Upper lobe of left lung (tissue), 6 donors: ENCODE data around the gene KIRREL3. TPM values are rescaled to one million over a fixed set of nuclear protein-coding genes. Genes with fewer than 3 reads are reported as not detected.

ENCODE experiments used
- ATAC-seq, 2 donors: fragments of 200-7000 bp; cut with Tn5 transposase; one replicate each; pipeline ENCODE4 v1.9.1; 2022; ENCODE audit warnings: mild to moderate bottlenecking in 2 of 2, moderate library complexity in 2 of 2; ENCODE audit not compliant: low FRiP score in 2 of 2
- DNase-seq, 2 donors: peaks; one replicate each; pipeline ENCODE4 v3.0.0-alpha.2; 2019 to 2020
- H3K27ac ChIP-seq, 4 donors: fragments of 200-600 bp; sonication (generic); one replicate each; pipeline ENCODE4 v1.5.1; 2016 to 2019
- H3K27me3 ChIP-seq, 4 donors: fragments of 200-600 bp; sonication (generic); one replicate each; pipeline ENCODE4 v1.5.1; 2017 to 2019
- H3K36me3 ChIP-seq, 4 donors: fragments of 200-600 bp; sonication (generic); one replicate each; pipeline ENCODE4 v1.5.1; 2016 to 2019
- H3K4me1 ChIP-seq, 4 donors: fragments of 200-600 bp; sonication (generic); one replicate each; pipeline ENCODE4 v1.5.1; 2018 to 2019
- H3K4me3 ChIP-seq, 4 donors: fragments of 200-600 bp; sonication (generic); one replicate each; pipeline ENCODE4 v1.5.1; 2017 to 2019; ENCODE audit warnings: mild to moderate bottlenecking in 2 of 4, moderate library complexity in 1 of 4
- H3K9me3 ChIP-seq, 4 donors: fragments of 200-600 bp; sonication (generic); one replicate each; pipeline ENCODE4 v1.5.1; 2018 to 2019
- EP300 ChIP-seq, 4 donors: sonication (generic); formaldehyde crosslinking; IDR thresholded peaks; one replicate each; pipeline ENCODE4 v1.5.1; 2017; ENCODE audit warnings: antibody characterized with exemption in 4 of 4, control low read depth in 2 of 4
- POLR2A ChIP-seq, 4 donors: fragments of 450-650 bp; IDR thresholded peaks; one replicate each; pipeline ENCODE4 v1.5.1; 2016 to 2017; ENCODE audit warnings: antibody characterized with exemption in 4 of 4, mild to moderate bottlenecking in 2 of 4
- POLR2AphosphoS5 ChIP-seq, 2 donors: sonication (generic); formaldehyde crosslinking; IDR thresholded peaks; one replicate each; pipeline ENCODE4 v1.5.1; 2017; ENCODE audit warnings: antibody characterized with exemption in 2 of 2
- WGBS, 2 donors: methylation state at CpG; one replicate each; pipeline ENCODE4 v1.1.5; 2017 to 2018; 5-methylcytosine and 5-hydroxymethylcytosine counted together
- total RNA-seq, 6 donors: library from RNA; depleted of rRNA in 4 of 6; stranded (reverse); fragments of >200 nt in 4 of 6; gene quantifications; one replicate each; pipeline versions ENCODE4 v1.1.0 to v1.2.1, GENCODE V29; 2016 to 2021
- TF ChIP-seq, protein P1 (sequence below), 6 experiments: fragments of 450-650 bp in 4 of 6; fragments of 200-600 bp in 2 of 6; sonication (generic) in 2 of 6; IDR thresholded peaks; one replicate each; pipeline ENCODE4 v1.5.1; 2016 to 2019; ENCODE audit warnings: antibody characterized with exemption in 6 of 6
- donor health status: DM: no; HTN: no; CAD: no; lungs with moderate emphysema.
- donor health status: DM: no; HTN: yes; CAD: no; lungs with severe emphysema.

Gene KIRREL3
- total RNA-seq, 6 donors from 2014 or later, result 0.22 to 0.24 TPM; not detected in 4

DNA sequence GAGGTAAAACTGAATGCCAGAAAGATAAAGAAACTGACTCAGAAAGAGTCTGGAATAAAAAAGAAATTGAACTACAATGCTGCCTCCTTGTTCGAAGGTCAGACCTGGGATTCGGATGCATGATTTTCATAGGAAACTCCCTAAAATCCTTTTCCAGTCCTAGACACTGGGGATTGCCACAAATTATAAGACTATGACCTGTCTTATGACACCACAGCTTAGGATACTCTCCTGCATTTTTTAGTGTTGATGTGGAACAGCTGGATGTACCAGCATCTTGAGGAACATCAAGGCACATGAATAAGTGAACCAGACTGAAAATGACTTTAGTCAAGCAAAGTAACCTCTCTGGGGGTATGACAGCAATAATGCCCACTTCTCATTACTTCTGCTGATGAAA lies 9.0 kb downstream of the KIRREL3 start:
- H3K27ac ChIP-seq, result no peak overlapping the region
- ATAC-seq (peak in 1 of 2 donors; percentile 66), DNase-seq (no peak)
- H3K9me3 ChIP-seq, result no peaks in the 10 kb centered on the region
- TF ChIP-seq POLR2A (IDR thresholded peaks at IDR 0.05) (no peak), POLR2AphosphoS5 (IDR thresholded peaks at IDR 0.05) (no peak), EP300 (IDR thresholded peaks at IDR 0.05) (no peak)
- TF ChIP-seq, protein P1, sequence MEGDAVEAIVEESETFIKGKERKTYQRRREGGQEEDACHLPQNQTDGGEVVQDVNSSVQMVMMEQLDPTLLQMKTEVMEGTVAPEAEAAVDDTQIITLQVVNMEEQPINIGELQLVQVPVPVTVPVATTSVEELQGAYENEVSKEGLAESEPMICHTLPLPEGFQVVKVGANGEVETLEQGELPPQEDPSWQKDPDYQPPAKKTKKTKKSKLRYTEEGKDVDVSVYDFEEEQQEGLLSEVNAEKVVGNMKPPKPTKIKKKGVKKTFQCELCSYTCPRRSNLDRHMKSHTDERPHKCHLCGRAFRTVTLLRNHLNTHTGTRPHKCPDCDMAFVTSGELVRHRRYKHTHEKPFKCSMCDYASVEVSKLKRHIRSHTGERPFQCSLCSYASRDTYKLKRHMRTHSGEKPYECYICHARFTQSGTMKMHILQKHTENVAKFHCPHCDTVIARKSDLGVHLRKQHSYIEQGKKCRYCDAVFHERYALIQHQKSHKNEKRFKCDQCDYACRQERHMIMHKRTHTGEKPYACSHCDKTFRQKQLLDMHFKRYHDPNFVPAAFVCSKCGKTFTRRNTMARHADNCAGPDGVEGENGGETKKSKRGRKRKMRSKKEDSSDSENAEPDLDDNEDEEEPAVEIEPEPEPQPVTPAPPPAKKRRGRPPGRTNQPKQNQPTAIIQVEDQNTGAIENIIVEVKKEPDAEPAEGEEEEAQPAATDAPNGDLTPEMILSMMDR (IDR thresholded peaks at IDR 0.05), result no peak
- no peak overlapping the region for H3K4me3 ChIP-seq
- WGBS, 2 donors, result 95 to 98% methylated on average over 2 of the region's 2 CpGs
- H3K4me1 ChIP-seq, result no peaks in the 10 kb centered on the region
- no peaks in the 10 kb centered on the region for H3K27me3 ChIP-seq
- no peaks in the 10 kb centered on the region for H3K36me3 ChIP-seq

DNA sequence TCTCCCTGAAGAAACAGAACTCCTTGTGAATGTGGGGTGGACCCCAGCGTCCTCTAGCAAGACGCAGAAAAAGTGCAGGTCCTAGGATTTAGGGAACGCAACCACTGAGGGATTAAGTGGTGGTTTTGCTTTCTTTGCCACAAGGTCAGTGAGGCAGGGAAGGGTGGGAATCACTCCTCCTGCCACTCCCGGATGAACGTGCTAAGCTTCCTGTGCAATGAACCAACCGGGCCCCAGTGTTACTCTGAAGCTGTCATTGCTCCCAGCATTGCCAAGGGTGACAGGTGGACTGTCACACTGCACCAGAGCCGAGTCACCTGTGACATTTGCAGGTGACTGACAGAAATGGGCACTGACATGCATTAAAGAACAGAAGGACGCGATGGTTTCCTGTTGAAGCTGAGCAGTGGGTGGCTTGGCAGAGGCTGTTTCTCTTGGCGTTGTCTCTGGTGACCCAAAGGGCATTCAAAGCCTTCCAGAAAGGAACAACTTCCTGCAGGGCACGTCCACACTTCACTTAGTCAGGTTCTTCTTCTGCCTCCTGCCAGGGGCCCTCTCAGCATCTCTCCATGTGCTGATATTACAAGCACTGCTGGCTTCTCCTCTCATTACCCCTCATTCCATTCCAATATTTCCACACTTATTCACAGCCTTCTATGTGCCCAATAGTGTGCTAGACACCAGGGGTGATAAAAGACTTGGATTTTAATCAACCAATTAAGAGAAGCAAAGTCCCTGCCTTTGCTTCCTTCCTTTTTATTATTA lies 9.7 kb downstream of the KIRREL3 start:
- H3K27ac ChIP-seq, result no peak overlapping the region
- TF ChIP-seq EP300 (IDR thresholded peaks at IDR 0.05), result no peak
- TF ChIP-seq POLR2A (IDR thresholded peaks at IDR 0.05), result no peak
- TF ChIP-seq POLR2AphosphoS5 (IDR thresholded peaks at IDR 0.05), result no peak
- TF ChIP-seq, protein P1 (IDR thresholded peaks at IDR 0.05), result peak in 1 of 6 experiments; percentile 51
- no peaks in the 10 kb centered on the region for H3K9me3 ChIP-seq
- H3K4me1 ChIP-seq, result no peaks in the 10 kb centered on the region
- H3K4me3 ChIP-seq, result no peak overlapping the region
- DNase-seq (no peak), ATAC-seq (no peak)
- WGBS, 2 donors, result 49 to 53% methylated on average over 11 of the region's 11 CpGs
- no peaks in the 10 kb centered on the region for H3K27me3 ChIP-seq
- no peaks in the 10 kb centered on the region for H3K36me3 ChIP-seq

DNA sequence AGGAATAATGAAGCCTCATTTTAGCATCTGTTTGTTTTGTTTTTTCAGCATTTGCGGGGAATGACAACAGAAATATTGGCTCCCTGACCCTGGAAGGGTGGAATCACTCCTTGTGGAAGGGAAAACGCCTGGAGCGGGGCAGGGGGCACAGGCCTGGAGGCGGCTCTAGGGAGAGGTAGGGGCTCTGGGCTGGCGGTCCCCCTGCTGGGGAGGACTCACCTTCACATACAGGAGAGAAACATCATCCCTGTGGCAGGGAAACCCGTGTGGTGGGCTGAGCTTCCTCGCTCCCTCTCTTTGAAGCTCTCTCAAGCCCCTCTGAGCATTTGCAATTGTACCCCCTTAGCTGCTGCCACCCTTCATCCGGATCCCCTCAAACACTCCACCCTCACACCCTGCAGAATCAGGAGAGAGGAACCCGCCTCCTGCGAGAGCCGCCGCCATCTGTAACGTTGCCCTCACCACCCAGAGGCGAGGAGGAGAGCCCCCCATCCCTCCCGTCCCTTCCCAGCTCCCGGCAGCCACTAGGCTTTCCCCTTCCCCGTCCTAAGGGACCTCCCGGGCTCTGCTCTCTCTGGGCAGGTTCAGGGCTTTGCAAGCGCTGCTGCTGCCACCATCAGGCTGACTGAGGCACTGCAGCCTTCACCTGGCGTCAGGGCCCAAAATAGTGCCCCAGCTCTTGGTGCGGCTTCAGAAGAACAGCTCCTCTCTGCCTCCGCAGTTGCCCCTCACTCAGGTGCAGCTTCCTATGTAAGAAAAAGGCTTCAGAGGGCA lies 10.4 kb downstream of the KIRREL3 start:
- peak; percentile 52 to 85 for DNase-seq
- WGBS, 2 donors, result 33 to 52% methylated on average over 14 to 22 of the region's 22 CpGs
- H3K27me3 ChIP-seq, result no peaks in the 10 kb centered on the region

DNA sequence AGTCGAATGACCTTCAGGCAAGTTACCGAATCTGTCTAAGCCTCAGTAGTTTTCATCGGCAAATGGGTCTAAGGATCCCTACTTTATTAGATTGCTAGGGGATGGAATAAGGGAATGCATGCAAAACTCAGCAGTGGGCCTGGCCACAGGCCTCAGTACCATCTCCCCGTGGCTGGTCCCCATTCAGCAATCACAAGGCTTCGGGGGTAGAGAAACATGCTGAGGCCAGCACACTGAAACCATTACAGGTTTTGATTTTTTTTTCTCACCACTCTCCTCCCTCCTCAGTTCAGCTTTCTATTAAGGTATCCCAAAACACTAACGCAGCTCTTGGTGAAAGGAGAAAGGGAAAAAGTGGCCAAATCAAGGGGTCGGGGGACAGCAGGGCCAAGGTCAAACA lies 11.9 kb downstream of the KIRREL3 start:
- H3K36me3 ChIP-seq, result no peaks in the 10 kb centered on the region
- no peaks in the 10 kb centered on the region for H3K9me3 ChIP-seq
- TF ChIP-seq EP300 (IDR thresholded peaks at IDR 0.05) (no peak), POLR2AphosphoS5 (IDR thresholded peaks at IDR 0.05) (no peak), POLR2A (IDR thresholded peaks at IDR 0.05) (no peak)
- TF ChIP-seq, protein P1 (IDR thresholded peaks at IDR 0.05), result no peak
- no peak overlapping the region for H3K4me3 ChIP-seq
- DNase-seq (no peak), ATAC-seq (no peak)
- H3K27ac ChIP-seq, result no peak overlapping the region
- H3K4me1 ChIP-seq, result no peaks in the 10 kb centered on the region
- WGBS, 2 donors, result 87 to 93% methylated on average over 7 of the region's 7 CpGs
- H3K27me3 ChIP-seq, result no peaks in the 10 kb centered on the region

More for the DNA sequence above, 10.4 kb downstream of the KIRREL3 start:
- Histone ChIP-seq H3K36me3 (no peaks in the 10 kb centered on the region), H3K27ac (no peak overlapping the region), H3K9me3 (no peaks in the 10 kb centered on the region), H3K4me1 (no peaks in the 10 kb centered on the region), H3K4me3 (no peak overlapping the region)
- ATAC-seq, result peak; percentile 67 to 81
- TF ChIP-seq, protein P1 (IDR thresholded peaks at IDR 0.05), result peak; percentile 85 to 95 (median 88)
- no peak for TF ChIP-seq POLR2AphosphoS5 (IDR thresholded peaks at IDR 0.05)
